GM19467 (cell line): ENCODE measurements around the gene OSCP1.

ENCODE experiments used
- ATAC-seq: cut with Tn5 transposase; IDR thresholded peaks from one replicate; pipeline ENCODE4 v1.9.1; 2021; ENCODE audit warnings: mild to moderate bottlenecking, moderate library complexity; ENCODE audit not compliant: unreplicated experiment

OSCP1 gene

GRCh38 chr1:36450919-36451305, 661 bp upstream of the OSCP1 start:
- ATAC-seq, result no peak

DNA sequence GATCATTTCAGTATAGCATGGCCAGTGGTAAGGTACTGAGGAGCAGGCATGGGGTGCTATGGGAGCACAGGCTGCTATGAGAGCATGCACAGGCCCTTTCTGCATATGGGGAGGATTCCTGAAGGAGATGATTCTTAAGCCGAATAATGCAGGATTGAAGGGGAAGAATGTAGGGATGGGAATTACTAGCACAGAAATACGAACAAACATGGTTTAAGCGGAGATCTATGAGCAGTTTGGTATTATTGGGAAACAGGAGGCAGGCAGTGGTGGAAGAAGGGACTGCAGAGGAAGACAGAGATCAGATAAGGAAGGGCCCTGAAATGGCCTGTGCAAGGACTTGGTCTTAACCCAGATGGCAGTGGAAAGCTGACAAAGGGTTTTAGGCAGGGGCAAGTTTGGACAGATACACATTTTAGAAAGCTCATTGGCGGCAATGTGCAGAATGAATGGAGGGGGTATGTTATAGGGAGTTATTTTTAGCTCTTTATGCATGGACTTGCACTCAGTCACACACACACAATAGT, 1.7 kb downstream of the OSCP1 start:
- ATAC-seq, result no peak

DNA sequence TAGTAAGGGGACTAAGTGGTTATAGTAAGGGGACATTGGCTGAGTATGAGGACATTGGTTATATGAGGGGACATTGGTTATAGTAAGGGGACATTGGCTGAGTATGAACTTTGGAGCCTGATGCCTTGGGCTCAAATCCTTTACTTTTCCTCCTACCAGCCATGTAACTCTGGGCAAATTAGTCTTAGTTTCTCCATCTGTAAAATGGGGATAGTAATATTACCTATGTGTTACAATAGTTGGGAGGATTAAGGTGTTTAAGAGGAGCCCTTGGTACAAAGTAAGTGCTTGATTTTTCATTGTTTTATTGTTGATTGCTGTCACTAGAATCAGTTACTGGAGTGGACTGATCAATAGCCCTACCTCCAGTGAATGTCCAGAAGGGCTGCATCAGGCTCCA, 2.8 kb downstream of the OSCP1 start:
- ATAC-seq, result no peak

GRCh38 chr1:36446746-36447145, 3.5 kb downstream of the OSCP1 start:
- no peak for ATAC-seq

GRCh38 chr1:36446271-36446670, 4.0 kb downstream of the OSCP1 start:
- ATAC-seq, result no peak

GRCh38 chr1:36443297-36443696, 7.0 kb downstream of the OSCP1 start:
- no peak for ATAC-seq

DNA sequence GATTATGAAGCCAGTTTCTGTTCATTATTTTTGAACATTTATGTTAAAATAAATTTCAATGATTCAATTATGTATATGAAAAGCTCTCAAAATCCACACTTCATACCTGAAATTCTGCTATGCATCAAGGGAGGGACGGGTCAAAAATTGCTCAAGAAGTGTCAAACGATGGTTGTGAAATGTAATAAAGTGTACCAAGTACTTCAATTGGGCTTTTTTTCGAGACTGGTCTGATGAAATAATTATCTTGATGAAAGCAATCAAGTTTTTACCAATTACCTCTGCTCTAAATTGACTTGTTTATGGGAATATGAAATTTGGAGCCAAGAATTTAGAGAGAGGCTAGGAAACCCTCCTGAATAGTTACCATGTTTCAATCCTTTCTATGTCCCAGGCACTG, 7.9 kb downstream of the OSCP1 start:
- no peak for ATAC-seq

DNA sequence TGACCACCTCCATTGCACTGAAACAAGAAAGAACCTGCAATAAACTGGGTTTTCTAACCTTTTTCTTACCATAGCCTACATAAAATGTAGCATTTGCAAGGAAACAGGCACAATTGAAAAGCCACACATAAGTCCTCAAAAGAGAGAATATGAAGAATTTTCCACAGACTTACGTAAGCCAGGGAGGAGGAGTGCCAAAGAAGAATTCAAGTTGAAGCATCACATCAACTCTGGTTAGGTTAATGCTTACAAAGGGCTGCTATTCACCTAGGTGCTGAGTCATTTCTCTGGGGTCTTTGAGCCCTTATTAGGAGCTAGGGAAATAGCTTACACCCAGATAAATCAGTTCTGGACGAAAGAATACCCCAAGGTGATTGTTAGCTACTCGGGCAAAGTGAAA, 9.6 kb downstream of the OSCP1 start:
- no peak for ATAC-seq

DNA sequence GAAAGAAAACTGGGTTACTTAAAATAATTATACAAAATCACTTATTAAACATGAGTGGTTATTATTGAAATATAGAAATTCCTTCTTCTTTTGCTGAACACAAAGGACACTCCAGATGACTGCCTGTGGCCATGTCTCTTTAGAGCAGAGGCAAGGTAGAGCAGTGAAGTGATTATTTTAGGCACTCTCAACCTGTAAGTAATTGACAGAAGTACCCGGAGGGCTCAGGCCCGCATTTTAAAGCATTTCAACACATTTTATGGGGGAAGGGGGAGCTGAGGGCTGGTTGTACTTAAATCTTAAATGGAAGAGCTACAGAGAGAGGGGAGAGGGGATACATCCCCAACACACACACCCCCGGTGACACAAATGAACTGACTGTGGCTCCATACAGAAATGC, 10.2 kb downstream of the OSCP1 start:
- no peak for ATAC-seq

DNA sequence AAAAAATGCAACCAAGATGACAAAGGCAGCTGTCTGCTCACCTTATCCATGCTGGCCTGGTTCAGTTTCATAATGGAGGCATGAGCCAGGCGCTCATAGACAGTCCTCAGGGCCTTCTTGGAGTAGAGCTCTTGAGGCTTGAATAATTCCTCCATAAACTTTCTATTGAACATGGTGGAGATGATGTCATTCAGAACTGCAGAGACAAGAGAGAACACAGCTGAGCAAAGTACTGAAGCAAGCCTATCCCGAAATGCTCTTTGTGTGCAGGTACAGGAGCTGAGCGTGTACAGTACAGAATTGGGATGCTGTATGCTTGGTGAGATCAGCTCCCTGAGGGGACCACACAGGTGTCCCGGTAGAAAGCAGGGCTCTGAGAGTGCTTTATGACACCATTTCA, 11.5 kb downstream of the OSCP1 start:
- no peak for ATAC-seq

GRCh38 chr1:36436821-36437220, 13.4 kb downstream of the OSCP1 start:
- no peak for ATAC-seq

DNA sequence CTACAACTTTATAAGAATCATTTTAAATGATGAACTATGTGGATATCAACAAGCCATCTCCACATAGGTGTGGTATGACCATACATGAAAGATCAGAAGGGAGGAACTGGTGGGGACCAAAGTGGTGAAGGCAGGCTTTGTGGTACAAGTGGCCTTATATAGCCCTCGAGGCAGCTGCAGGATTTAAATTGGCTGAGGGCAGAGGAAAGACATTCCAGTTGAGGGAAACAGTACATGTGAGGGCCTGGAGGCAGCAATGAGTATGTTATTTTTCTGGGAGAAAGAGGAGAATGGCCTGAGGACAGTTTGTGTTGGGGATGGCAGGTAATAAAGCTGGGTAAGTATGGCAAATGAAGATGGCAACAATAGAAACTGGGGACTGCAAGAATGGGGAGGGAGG, 17.1 kb downstream of the OSCP1 start:
- no peak for ATAC-seq

- no peak for ATAC-seq
Measured at GRCh38 chr1:36432616-36433015, 17.6 kb downstream of the OSCP1 start.

DNA sequence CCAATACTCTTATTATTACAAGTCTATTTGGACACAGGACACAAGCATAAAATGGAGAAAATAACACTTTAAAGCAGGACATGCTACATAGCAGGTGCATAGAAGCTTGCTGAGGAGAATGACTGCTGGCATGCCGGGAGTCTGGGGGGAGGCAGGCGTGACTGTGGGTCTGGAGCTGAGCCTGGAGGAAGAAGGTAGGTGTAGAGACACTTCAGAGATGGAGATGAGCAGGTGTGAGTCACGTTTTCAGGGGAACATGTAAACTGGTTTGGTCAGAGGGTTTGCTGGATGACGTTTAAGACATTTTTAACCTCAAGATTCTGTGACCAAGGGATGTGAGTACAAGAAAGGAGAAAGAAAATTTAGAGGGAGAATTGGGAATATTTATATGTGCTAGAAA, 24.5 kb downstream of the OSCP1 start:
- no peak for ATAC-seq

DNA sequence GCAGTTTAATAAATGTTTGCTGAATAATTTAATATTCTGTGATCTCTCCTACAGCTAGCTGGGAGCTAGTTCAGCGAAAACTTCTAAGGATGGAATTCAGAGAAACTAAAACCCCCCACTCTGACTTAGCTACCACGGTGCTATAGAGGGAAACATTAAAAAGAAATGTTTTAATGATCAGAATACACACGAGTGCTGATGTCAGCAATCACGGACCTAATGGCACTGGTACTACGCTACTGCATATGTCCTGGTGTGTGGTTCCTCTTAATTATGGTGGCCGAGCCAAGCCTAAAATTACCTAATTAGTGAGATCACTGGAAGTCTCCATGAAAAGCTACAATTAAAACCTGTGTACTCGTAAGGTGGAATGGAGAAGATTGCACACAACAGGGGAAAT, 28.6 kb downstream of the OSCP1 start:
- ATAC-seq, result no peak

GRCh38 chr1:36420836-36421317, 29.4 kb downstream of the OSCP1 start:
- peak; percentile 69 for ATAC-seq

DNA sequence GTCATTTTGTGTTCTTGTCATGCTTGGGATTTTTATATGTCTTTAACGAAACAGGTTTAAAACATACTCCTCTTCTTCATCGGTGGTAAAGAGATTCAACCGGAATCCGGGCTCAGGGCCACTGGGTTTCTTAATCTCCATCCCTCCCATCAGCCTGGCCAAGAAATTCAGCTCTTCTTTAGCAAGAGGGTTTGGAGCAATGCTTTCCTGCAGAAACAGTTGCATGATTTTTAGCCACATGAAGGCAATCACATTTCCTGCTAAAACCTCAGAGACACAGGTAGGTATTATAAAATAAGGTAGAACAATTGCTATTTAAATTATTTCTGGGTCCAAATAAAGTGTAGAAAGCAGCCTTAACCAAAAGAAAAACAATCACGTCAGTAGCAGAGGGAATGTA, 29.8 kb downstream of the OSCP1 start:
- ATAC-seq, result no peak

GRCh38 chr1:36419569-36419968, 30.7 kb downstream of the OSCP1 start:
- ATAC-seq, result no peak

DNA sequence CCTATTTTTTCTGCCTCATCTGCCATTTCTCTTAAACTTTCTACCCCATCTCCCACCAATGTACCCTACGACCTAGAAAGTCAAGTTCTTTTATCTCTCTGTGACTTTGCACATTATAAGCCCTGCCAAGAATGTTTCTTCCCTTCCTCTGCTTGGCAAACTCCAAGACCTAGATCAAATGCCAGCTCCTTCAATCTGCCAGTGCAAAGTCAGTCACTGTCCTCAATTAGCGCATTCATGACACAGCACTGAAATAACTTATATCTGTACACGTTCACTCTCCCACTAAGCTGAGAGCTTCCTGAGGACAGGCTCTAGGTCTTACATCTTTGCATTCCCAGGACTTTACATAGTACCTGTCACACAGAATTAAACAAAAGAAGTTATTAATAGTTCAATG, 31.1 kb downstream of the OSCP1 start:
- no peak for ATAC-seq

DNA sequence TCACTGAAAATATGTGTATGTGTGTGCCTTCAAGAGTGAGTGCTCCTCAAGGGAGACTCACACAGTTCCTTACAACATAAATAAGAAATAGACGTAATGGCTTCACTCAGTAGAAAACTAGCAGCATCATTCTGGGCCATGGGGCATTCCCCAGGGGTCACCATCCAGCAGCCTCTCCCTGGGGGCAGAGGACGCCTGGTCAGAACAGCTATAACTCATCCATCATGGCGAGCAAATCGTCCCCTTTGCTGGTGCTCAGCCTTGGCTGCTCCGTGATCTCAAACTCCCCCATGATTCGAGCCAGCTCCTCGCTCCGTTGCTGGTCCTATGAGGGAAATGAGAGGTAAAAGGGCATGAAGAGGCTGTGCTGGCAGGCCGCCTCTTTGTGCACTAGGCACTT, 32.3 kb downstream of the OSCP1 start:
- no peak for ATAC-seq

DNA sequence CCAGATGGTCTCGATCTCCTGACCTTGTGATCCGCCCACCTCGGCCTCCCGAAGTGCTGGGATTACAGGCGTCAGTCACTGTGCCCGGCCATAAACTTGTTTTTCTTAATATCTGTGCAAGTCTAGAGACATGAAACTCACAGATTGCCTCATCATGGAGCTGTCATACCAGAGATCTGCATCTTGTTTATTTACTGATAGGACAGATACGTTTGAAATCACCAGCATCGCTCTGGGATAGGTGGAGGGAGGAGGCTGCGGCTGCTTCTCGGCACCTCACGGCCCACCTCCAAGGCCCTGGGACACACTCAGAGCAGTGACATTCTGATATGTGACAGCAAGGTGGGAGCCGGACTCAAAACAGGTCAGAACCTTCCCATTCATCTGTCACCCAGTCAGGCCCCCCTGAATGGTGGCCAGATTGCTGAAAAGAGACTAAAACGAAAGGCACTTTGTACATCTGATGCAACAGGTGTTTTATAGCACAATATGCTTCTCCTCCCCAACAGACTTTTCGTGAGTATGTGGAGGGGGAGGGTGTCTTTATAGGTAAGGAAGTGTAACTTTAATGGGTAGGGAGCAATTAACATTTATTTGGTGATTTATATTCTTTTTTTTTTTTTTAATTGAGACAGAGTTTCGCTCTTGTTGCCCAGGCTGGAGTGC, 34.5 kb downstream of the OSCP1 start:
- ATAC-seq, result no peak

DNA sequence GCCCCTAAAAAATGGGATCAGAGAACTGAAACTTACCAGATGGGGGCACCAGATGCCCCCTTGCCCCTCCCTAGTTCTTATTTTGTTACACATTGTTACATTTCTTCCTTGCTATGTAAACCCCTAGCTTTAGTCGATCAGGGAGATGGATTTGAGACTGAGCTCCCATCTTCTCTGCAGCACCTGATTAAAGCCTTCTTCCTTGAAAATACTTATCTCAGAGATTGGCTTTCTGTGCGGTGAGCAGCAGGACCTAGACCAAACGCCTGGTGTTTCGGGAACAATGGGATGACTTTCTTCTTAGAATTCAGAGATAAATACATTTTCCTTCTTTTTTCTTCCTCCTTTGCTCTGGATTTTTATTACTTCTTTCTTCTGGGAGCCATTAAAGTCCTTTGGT, 35.9 kb downstream of the OSCP1 start:
- ATAC-seq, result no peak
